Activated naive CD8-positive, alpha-beta T cell treated with anti-CD3 and anti-CD28 coated beads for 36 hours (primary cell): ENCODE data around the gene TPGS1. TPM values are rescaled to one million over a fixed set of nuclear protein-coding genes. Genes with fewer than 3 reads are reported as not detected.

Source experiments
- DNase-seq: peaks from one replicate; pipeline ENCODE4 v3.0.0; 2021
- H3K27ac Mint-ChIP-seq: one replicate; pipeline ENCODE4 v1.8.0; 2022; ENCODE audit warnings: mild to moderate bottlenecking, moderate library complexity, mixed read lengths
- H3K27me3 Mint-ChIP-seq: one replicate; pipeline ENCODE4 v1.8.0; 2022; ENCODE audit warnings: mild to moderate bottlenecking, mixed read lengths
- H3K36me3 Mint-ChIP-seq: one replicate; pipeline ENCODE4 v1.8.0; 2021; ENCODE audit warnings: mild to moderate bottlenecking, mixed read lengths
- H3K4me1 Mint-ChIP-seq: one replicate; pipeline ENCODE4 v1.8.0; 2021; ENCODE audit warnings: mixed read lengths
- H3K4me3 Mint-ChIP-seq: one replicate; pipeline ENCODE4 v1.8.0; 2022; ENCODE audit warnings: mild to moderate bottlenecking, moderate library complexity, mixed read lengths
- H3K9me3 Mint-ChIP-seq: one replicate; pipeline ENCODE4 v1.8.0; 2022; ENCODE audit warnings: mixed read lengths
- total RNA-seq, 2 experiments: library from RNA; stranded (reverse); gene quantifications; one replicate each; pipeline ENCODE4 v1.2.3, GENCODE V29; 2021

TPGS1 gene
- total RNA-seq, 2 experiments from 2014 or later, result 9.3 to 10.3 TPM

- H3K27me3 Mint-ChIP-seq, result no peaks in the 10 kb centered on the region
- H3K4me3 Mint-ChIP-seq, result no peak overlapping the region
- DNase-seq, result no peak
- H3K27ac Mint-ChIP-seq, result no peak overlapping the region
- peaks cover 6% of the 10 kb centered on the region for H3K4me1 Mint-ChIP-seq
- no peaks in the 10 kb centered on the region for H3K36me3 Mint-ChIP-seq
- H3K9me3 Mint-ChIP-seq, result no peaks in the 10 kb centered on the region
These were observed 41.9 kb downstream of the TPGS1 start for GRCh38 chr19:548886-549830.

GRCh38 chr19:554817-555216, 47.5 kb downstream of the TPGS1 start:
- no peaks in the 10 kb centered on the region for H3K4me1 Mint-ChIP-seq
- H3K4me3 Mint-ChIP-seq, result no peak overlapping the region
- no peak overlapping the region for H3K27ac Mint-ChIP-seq
- H3K27me3 Mint-ChIP-seq, result peaks cover 3% of the 10 kb centered on the region
- no peaks in the 10 kb centered on the region for H3K36me3 Mint-ChIP-seq
- no peak for DNase-seq
- H3K9me3 Mint-ChIP-seq, result no peaks in the 10 kb centered on the region

DNA sequence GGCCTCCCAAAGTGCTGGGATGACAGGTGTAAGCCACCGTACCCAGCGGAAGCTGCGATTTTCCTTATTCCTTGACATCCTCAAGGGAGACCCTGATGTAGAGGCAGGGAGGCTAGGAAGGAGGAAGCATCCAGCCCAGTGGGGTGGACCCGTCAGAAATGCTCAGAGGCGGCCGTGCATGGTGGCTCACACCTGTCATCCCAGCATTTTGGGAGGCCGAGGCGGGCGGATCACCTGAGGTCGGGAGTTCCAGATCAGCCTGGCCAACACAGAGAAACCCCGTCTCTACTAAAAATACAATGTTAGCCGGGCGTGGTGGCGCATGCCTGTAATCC, 48.1 kb downstream of the TPGS1 start:
- H3K27ac Mint-ChIP-seq, result no peak overlapping the region
- H3K4me3 Mint-ChIP-seq, result no peak overlapping the region
- H3K4me1 Mint-ChIP-seq, result no peaks in the 10 kb centered on the region
- DNase-seq, result no peak
- H3K36me3 Mint-ChIP-seq, result no peaks in the 10 kb centered on the region
- H3K27me3 Mint-ChIP-seq, result peaks cover 3% of the 10 kb centered on the region
- H3K9me3 Mint-ChIP-seq, result no peaks in the 10 kb centered on the region

DNA sequence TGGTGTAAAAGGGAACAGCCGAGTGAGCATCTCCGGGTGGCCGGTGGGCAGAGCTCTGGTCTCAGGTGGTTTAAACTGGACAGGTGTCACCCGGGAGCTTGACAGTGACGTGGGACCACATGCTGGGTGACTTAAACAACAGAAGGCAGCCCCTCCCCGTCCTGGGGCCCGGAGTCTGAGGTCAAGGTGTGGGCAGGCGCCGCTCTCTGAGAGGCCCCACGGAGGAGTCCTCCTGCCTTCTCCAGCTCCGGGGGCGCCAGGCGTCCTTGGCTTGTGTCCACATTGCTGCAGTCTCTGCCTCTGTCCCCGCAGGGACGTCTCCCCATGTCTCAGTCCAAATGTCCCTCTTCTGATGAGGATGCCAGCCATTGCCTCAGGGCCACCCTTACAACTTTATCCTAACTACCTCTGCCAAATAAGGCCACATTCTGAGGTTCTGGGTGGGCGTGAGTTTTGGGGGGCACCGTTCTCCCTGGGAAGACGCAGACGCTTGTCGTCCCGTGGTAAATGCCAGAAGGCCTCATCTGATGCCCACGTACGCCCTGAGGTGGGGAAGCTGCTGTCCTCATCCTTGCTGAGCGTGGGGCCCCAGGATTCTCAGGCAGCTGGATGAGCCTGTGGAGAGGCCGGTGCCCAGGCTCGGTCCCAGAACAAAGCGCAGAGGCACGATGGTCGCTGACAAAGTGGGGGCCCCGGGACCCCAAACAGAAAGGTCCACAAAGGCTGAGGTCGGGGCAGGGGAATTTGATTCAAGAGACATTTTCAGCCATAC, 49.5 kb downstream of the TPGS1 start:
- DNase-seq, result no peak
- no peaks in the 10 kb centered on the region for H3K4me1 Mint-ChIP-seq
- no peaks in the 10 kb centered on the region for H3K36me3 Mint-ChIP-seq
- no peak overlapping the region for H3K4me3 Mint-ChIP-seq
- H3K27me3 Mint-ChIP-seq, result peaks cover 3% of the 10 kb centered on the region
- H3K9me3 Mint-ChIP-seq, result no peaks in the 10 kb centered on the region
- H3K27ac Mint-ChIP-seq, result no peak overlapping the region

DNA sequence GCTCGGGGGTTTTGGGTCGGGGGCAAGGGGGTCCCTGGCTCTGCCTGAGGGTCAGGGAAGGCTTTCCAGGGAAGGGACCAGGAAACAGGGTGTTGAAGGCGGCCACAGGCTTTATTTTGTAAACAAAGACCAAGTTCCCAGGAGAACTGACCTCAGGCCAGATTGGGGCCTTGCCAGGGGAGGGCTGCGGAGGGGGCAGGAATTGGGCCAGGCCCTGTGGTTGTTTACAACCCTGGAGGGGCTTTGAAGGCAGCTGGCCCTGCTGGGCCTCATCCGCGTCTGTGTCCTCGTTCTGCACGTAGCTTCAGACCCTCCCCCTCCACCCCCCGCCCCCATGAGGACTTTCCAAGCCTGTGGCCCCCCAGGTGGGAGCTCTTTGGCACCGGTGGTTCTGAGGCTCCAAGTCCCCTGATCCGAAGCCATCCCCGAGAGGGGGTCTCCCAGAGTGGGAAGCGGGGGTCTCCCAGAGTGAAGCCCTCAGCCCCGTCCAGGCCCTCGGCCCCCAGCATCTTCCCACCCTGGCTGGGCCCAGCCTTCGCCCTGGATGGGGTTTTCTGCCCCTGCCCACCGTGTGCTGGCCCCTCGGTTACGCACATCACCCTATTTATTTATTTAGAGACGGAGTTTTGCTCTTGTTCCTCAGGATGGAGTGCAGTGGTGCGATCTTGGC, 51.6 kb downstream of the TPGS1 start:
- Mint-ChIP-seq H3K27ac (no peak overlapping the region), H3K9me3 (no peaks in the 10 kb centered on the region), H3K27me3 (peaks cover 3% of the 10 kb centered on the region)

GRCh38 chr19:560121-560520, 52.8 kb downstream of the TPGS1 start:
- Mint-ChIP-seq H3K9me3 (no peaks in the 10 kb centered on the region), H3K4me1 (no peaks in the 10 kb centered on the region), H3K36me3 (no peaks in the 10 kb centered on the region), H3K4me3 (no peak overlapping the region), H3K27ac (no peak overlapping the region), H3K27me3 (peaks cover 3% of the 10 kb centered on the region)
- DNase-seq, result no peak

More for the DNA sequence above, 51.6 kb downstream of the TPGS1 start:
- Mint-ChIP-seq H3K4me1 (no peaks in the 10 kb centered on the region), H3K36me3 (no peaks in the 10 kb centered on the region), H3K4me3 (no peak overlapping the region)
- DNase-seq, result no peak

DNA sequence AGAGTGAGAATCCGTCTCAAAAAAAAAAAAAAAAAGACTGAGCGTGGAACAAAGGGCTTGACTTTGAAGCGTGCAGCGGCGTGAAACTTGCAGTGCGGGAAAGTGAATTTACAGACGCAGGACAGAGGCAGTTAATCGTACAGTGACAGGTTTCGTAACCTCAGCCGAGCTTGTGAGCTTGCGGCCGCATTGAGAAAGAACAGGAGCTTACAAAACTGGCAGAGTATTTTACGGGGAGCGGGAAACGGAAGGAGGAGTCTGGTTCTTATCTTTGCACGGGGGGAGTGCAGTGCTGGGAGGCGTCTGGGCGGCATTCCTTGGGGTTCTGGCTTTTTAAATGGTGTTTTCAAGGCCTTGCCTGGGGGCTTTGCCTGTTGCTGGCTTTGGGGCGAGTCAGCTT, 59.1 kb downstream of the TPGS1 start:
- Mint-ChIP-seq H3K4me1 (peaks cover 8% of the 10 kb centered on the region), H3K4me3 (no peak overlapping the region)

DNA sequence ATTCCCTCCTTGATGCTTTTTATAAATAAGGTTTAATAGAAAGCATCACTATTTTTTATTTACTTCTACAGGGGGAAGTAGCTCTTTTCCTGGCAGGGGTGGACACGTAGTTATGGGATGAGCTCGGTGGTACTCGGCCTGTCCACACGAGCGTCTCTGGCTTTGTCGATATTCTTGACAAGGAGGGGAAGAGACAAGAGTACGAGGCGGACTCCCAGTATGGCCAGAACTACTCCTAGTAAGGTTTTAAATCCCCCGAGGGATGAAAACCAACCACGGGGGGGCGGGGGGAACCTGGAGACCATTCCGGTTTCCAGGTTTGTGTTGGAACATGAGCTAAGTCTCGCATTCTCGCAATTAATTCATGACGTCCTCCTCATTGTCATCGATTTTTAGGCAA, 59.5 kb downstream of the TPGS1 start:
- peaks cover 4% of the 10 kb centered on the region for H3K27me3 Mint-ChIP-seq
- no peak overlapping the region for H3K27ac Mint-ChIP-seq
- H3K36me3 Mint-ChIP-seq, result no peaks in the 10 kb centered on the region
- no peaks in the 10 kb centered on the region for H3K9me3 Mint-ChIP-seq
- H3K4me3 Mint-ChIP-seq, result no peak overlapping the region
- peaks cover 12% of the 10 kb centered on the region for H3K4me1 Mint-ChIP-seq
- no peak for DNase-seq

More for the DNA sequence above, 59.1 kb downstream of the TPGS1 start:
- Mint-ChIP-seq H3K36me3 (no peaks in the 10 kb centered on the region), H3K27me3 (peaks cover 4% of the 10 kb centered on the region), H3K27ac (no peak overlapping the region), H3K9me3 (no peaks in the 10 kb centered on the region)
- DNase-seq, result no peak

DNA sequence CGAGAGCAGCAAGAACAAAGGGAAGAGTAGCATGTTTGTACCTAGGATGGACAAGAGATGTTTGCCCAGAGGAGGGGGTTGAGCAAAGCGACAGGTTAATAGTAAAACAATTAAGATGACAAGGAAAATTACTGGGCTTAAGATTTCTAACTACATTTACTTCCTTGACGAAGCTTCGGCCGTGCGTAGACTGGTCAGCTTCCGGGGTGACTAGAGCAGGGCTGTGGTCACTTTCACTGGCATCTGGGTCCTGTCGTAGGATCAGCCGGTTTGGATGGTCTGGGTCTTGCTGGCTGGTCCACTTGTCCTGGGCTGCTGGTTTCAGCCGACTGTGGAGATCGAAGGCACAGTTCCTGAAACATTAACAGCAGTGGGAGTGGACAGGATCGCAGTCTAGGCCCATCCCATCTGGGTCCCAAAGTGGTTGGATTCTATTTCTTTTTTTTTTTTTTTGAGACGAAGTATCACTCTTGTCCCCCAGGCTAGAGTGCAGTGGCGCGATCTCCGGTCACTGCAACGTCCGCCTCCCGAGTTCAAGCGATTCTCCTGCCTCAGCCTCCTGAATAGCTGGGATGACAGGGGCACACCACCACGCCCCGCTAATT, 60.1 kb downstream of the TPGS1 start:
- no peak for DNase-seq
- Mint-ChIP-seq H3K27me3 (peaks cover 4% of the 10 kb centered on the region), H3K4me1 (peaks cover 12% of the 10 kb centered on the region), H3K9me3 (no peaks in the 10 kb centered on the region), H3K27ac (no peak overlapping the region), H3K4me3 (no peak overlapping the region), H3K36me3 (no peaks in the 10 kb centered on the region)

Other genes with a start within 250 kb of the TPGS1 start
- gene PLPP2, start 216.1 kb upstream of the TPGS1 start, total RNA-seq, result not detected
- 10 to 100 TPM; 17.2 to 18.6 TPM for gene MIER2, start 162.7 kb upstream of the TPGS1 start, total RNA-seq
- under 1 TPM; 0.12 to 0.19 TPM for gene C2CD4C, start 98.3 kb upstream of the TPGS1 start, total RNA-seq
- under 1 TPM in 1 of 2 experiments, not detected in 1; 0.32 TPM for gene SHC2, start 46.5 kb upstream of the TPGS1 start, total RNA-seq
- gene MADCAM1, start 11.0 kb upstream of the TPGS1 start, total RNA-seq, result under 1 TPM in 1 of 2 experiments, not detected in 1; 0.21 TPM
- 10 to 100 TPM; 46.5 to 48.8 TPM for gene CDC34, start 24.3 kb downstream of the TPGS1 start, total RNA-seq
- 10 to 100 TPM; 42.0 to 49.0 TPM for gene GZMM, start 36.6 kb downstream of the TPGS1 start, total RNA-seq
- gene BSG, start 65.1 kb downstream of the TPGS1 start, total RNA-seq, result 100 to 1,000 TPM; 167 to 168 TPM
- under 1 TPM; 0.31 to 0.34 TPM for gene HCN2, start 82.4 kb downstream of the TPGS1 start, total RNA-seq
- gene POLRMT, start 126.0 kb downstream of the TPGS1 start, total RNA-seq, result 10 to 100 TPM; 73.3 to 74.6 TPM
- not detected for gene FGF22, start 132.4 kb downstream of the TPGS1 start, total RNA-seq
- 100 to 1,000 TPM; 106 to 108 TPM for gene RNF126, start 155.7 kb downstream of the TPGS1 start, total RNA-seq
- gene FSTL3, start 168.9 kb downstream of the TPGS1 start, total RNA-seq, result 1 to 10 TPM; 6.2 to 6.5 TPM
- not detected for gene PRSS57, start 188.0 kb downstream of the TPGS1 start, total RNA-seq
- gene PALM, start 201.4 kb downstream of the TPGS1 start, total RNA-seq, result not detected
- gene MISP, start 243.6 kb downstream of the TPGS1 start, total RNA-seq, result under 1 TPM in 1 of 2 experiments, not detected in 1; 0.10 TPM